Left ventricle myocardium inferior (tissue), 1 donor: ENCODE data around the gene MAN2B2. TPM values are rescaled to one million over a fixed set of nuclear protein-coding genes. Genes with fewer than 3 reads are reported as not detected.

Experiments
- DNase-seq: peaks from one replicate; pipeline ENCODE4 v3.0.0-alpha.2; 2020
- H3K27ac ChIP-seq: fragments of 200-600 bp; replicated peaks from 2 replicates; pipeline ENCODE4 v1.8.0; 2021
- H3K27me3 ChIP-seq: fragments of 200-600 bp; 2 replicates; pipeline ENCODE4 v1.8.0; 2021; ENCODE audit warnings: low read depth
- H3K36me3 ChIP-seq: fragments of 200-600 bp; 2 replicates; pipeline ENCODE4 v1.8.0; 2021
- H3K4me1 ChIP-seq: fragments of 200-600 bp; 2 replicates; pipeline ENCODE4 v1.8.0; 2021
- H3K4me3 ChIP-seq: fragments of 200-600 bp; 2 replicates; pipeline ENCODE4 v1.8.0; 2021; ENCODE audit warnings: mild to moderate bottlenecking, moderate library complexity
- H3K9me3 ChIP-seq: fragments of 200-600 bp; replicated peaks from 2 replicates; pipeline ENCODE4 v1.8.0; 2021
- intact Hi-C: fragments of 100-400 bp; cut with micrococcal nuclease; formaldehyde crosslinking; loops from one replicate; pipeline ENCODE4 v1.11.0; 2022
- total RNA-seq: library from RNA; stranded (reverse); fragmentation: NEBNext Ultra II Directional; extraction: Animal tissue kit (Norgen Biotek cat#: 25700); gene quantifications from one replicate; pipeline ENCODE4 v1.2.1, GENCODE V29; 2021
- TF ChIP-seq, protein P1 (sequence below): fragments of 200-600 bp; IDR thresholded peaks from 2 replicates; pipeline ENCODE4 v1.8.0; 2021; ENCODE audit warnings: antibody characterized with exemption, mild to moderate bottlenecking, borderline replicate concordance
- donor health status: DM: no; HTN: yes; CAD: no; lungs with severe emphysema.

MAN2B2 gene
- total RNA-seq, 1 donor from 2014 or later = 18.5 TPM

DNA sequence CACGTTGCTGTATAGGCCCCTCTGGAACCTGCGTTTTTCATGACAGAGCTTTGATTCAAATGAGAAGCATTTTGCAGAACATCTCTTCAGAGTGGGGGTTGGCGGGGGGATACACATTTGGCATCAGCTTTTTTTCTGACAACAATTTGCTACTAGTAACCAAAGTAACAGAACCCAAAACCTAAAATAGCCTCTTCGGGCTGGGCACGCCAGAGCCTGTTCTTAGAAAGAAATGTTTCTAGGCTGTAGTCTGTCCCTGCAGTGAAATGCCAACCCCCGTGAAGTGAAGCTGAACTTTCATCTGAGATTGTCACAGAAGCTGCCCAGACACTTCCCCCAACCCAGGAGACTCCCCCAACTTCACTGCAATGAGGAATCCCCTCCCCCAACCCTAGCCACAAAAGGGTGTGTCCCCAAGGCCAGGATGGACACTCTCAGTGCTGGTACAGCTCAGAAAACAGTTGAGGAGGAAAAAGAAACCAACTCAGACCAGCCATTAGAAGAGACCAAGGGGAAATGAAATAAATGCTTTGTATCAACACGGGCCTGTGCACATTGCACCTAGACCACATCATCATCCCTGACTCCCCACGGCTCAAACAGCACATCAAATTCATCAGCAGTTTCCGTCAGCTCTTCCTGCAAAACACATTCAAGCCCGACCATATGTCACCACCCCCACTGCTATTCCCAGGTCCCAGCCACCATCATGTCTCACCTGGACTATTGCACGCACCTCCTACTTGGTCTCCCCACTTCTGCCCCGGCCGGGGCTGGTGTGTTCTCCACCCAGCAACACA is 8.4 kb upstream of the MAN2B2 start:
- intact Hi-C loops = no loop called here
- TF ChIP-seq, protein P1, sequence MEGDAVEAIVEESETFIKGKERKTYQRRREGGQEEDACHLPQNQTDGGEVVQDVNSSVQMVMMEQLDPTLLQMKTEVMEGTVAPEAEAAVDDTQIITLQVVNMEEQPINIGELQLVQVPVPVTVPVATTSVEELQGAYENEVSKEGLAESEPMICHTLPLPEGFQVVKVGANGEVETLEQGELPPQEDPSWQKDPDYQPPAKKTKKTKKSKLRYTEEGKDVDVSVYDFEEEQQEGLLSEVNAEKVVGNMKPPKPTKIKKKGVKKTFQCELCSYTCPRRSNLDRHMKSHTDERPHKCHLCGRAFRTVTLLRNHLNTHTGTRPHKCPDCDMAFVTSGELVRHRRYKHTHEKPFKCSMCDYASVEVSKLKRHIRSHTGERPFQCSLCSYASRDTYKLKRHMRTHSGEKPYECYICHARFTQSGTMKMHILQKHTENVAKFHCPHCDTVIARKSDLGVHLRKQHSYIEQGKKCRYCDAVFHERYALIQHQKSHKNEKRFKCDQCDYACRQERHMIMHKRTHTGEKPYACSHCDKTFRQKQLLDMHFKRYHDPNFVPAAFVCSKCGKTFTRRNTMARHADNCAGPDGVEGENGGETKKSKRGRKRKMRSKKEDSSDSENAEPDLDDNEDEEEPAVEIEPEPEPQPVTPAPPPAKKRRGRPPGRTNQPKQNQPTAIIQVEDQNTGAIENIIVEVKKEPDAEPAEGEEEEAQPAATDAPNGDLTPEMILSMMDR = no peak

DNA sequence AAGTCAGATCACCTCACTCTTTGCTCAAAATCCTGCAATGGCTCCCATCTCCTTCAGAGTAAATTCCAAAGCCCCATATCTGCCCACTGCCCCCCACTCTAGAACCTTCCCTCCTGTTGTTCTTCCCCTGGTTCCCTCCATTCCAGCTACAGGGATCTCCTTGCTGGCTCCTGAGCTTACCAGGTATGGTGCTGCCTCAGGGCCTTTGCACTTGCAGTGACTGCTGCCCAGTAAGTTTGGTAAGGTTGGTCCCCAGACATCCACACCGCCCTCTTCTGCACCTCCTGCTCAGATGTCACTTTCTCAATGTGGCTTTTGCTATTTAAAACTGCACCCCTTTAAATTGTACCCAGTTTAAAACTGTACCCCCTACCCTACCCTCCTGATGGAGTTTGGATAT is 7.8 kb upstream of the MAN2B2 start:
- Histone ChIP-seq H3K36me3 (no peaks in the 10 kb centered on the region), H3K4me1 (peaks cover 14% of the 10 kb centered on the region), H3K27me3 (peaks cover 49% of the 10 kb centered on the region), H3K9me3 (no peaks in the 10 kb centered on the region), H3K4me3 (no peak overlapping the region), H3K27ac (no peak overlapping the region)
- no peak for DNase-seq
- TF ChIP-seq, protein P1 = no peak
- intact Hi-C loops = no loop called here

More for the DNA sequence above, 8.4 kb upstream of the MAN2B2 start:
- DNase-seq = no peak
- no peak overlapping the region for H3K27ac ChIP-seq
- peaks cover 55% of the 10 kb centered on the region for H3K27me3 ChIP-seq
- no peaks in the 10 kb centered on the region for H3K36me3 ChIP-seq
- no peak overlapping the region for H3K4me3 ChIP-seq
- peaks cover 14% of the 10 kb centered on the region for H3K4me1 ChIP-seq
- no peaks in the 10 kb centered on the region for H3K9me3 ChIP-seq

DNA sequence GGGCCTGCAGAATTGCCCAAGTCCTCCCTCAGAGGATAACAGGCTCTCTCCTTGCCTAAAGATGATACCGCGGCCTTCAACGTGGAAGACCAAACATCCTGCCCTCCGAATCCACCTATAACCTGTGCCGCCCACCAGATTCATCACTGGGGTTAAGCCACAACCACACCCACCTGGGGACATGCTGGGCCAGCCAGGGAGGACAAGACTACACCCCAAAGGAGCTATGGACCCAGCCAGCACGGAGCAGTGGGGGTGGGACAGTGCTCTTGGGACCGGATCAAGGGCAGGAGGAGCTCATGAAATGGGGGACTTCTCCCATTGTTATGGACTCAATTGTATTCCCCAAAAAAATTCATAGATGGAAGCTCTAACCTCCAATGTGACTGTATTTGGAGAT is 6.8 kb upstream of the MAN2B2 start:
- intact Hi-C loops = no loop called here
- Histone ChIP-seq H3K27me3 (peaks cover 39% of the 10 kb centered on the region), H3K9me3 (no peaks in the 10 kb centered on the region), H3K27ac (no peak overlapping the region), H3K4me3 (no peak overlapping the region), H3K4me1 (peaks cover 8% of the 10 kb centered on the region), H3K36me3 (no peaks in the 10 kb centered on the region)
- TF ChIP-seq, protein P1 = no peak
- DNase-seq = no peak

DNA sequence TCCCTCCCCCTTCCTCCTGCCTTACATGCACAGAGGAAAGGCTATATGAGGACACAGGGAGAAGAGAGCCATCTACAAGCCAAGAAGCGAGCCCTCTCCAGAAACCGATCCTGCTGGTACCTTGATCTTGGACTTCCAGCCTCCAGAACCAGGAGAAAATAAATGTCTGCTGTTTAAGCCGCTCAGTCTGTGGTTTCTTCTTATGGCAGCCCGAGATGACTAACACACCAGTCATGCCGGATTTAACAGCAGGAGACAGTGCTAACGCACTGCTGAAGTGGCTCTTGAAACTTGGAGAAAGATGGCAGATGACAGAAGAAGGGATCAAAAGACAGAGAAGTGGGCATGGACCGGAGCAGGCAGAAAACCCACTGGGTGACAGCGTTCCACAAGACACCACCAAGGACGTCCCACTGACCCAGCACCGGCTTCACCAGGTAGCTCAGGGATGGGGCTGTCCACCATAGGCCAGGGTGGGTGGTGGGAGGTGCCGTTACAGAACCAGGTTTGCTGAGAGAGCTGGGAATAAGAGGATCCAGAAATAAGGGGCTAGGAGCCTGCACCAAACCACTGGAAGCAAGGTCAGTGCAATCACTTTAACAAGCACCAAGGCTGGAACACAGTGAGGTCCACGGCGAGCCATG is 6.2 kb upstream of the MAN2B2 start:
- intact Hi-C loops = no loop called here
- no peak overlapping the region for H3K27ac ChIP-seq
- TF ChIP-seq, protein P1 = no peak
- no peaks in the 10 kb centered on the region for H3K36me3 ChIP-seq
- no peaks in the 10 kb centered on the region for H3K9me3 ChIP-seq
- DNase-seq = no peak
- H3K4me1 ChIP-seq = peaks cover 6% of the 10 kb centered on the region
- H3K27me3 ChIP-seq = peaks cover 36% of the 10 kb centered on the region
- H3K4me3 ChIP-seq = no peak overlapping the region

DNA sequence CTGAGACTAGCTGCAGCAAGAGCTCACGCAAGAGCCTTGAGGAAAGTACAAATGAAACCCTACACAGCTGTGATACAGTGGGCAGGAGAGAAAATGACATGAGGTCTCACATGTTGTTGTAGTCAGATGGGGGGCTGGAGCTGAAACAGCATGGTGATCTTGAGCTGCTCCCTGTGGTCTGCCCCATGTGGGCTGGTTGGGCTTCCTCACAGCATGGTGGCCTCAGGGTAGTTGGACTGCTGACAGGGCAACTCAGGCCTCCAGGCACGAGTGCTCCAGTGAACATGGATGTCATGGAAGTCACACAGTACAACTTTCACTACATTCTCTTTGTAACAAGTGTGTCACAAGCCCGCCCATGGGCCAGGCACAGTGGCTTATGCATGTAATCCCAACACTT is 3.4 kb upstream of the MAN2B2 start:
- DNase-seq = no peak
- no peaks in the 10 kb centered on the region for H3K9me3 ChIP-seq
- no peak overlapping the region for H3K4me3 ChIP-seq
- intact Hi-C loops = no loop called here
- H3K27ac ChIP-seq = no peak overlapping the region
- H3K4me1 ChIP-seq = peaks cover 20% of the 10 kb centered on the region
- TF ChIP-seq, protein P1 = no peak
- peaks cover 11% of the 10 kb centered on the region for H3K27me3 ChIP-seq
- H3K36me3 ChIP-seq = no peaks in the 10 kb centered on the region
